ENCODE data around the gene TLCD2.

The TLCD2 gene

DNA sequence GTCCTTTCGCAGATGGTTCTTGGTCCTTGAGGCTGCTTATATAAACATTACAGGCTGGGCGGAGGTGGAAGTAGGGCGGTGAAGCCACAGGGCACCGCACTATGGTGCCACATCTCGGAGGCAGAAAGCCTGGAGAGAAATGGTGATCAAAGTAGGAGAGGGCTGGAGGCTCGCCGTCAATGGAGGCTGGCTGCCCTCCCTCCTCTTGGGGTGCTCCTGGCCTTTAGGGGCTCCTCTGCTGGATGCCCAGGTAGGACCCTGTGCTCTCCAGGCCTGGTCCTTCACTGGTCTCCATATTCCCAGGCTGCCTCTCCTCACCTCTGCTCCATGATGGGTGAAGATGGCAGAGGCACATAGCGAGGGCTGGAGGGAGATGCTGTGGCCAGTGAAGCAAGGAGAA lies 2.1 kb upstream of the TLCD2 start:
- Histone ChIP-seq H3K4me2 (ENCODE audit: low read depth, low read length) (no peak overlapping the region), H3K36me3 (replicated peaks; ENCODE audit: insufficient read depth, low read length) (no peaks in the 10 kb centered on the region), H3K27ac (ENCODE audit: low read length) (no peak overlapping the region), H3K4me1 (ENCODE audit: low read length) (no peaks in the 10 kb centered on the region), H3K4me3 (ENCODE audit: low read length) (no peak overlapping the region), H3K79me2 (ENCODE audit: low read length) (0 out of 2 replicates have a peak, but pooled peaks cover 4% of the 10 kb centered on the region), H3K9me3 (replicated peaks; ENCODE audit: insufficient read depth, low read length) (no peaks in the 10 kb centered on the region), H3F3A (ENCODE audit: insufficient read depth, low read length) (peaks cover 4% of the 10 kb centered on the region), H2AFZ (ENCODE audit: low read length) (no peak overlapping the region), H3K9ac (ENCODE audit: low read length) (no peak overlapping the region), H3K9me2 (replicated peaks; ENCODE audit: insufficient read depth, low read length) (no peaks in the 10 kb centered on the region), H3K27me3 (replicated peaks; ENCODE audit: insufficient read depth, low read length) (peaks cover 9% of the 10 kb centered on the region), H4K20me1 (ENCODE audit: insufficient read depth, low read length) (no peaks in the 10 kb centered on the region)
- no peak for TF ChIP-seq EZH2 (optimal IDR thresholded peaks at IDR 0.05; ENCODE audit: low read depth, low read length)
- TF ChIP-seq EZH2phosphoT487 (IDR thresholded peaks at IDR 0.05; ENCODE audit: low read length): no peak
- TF ChIP-seq, protein P1, sequence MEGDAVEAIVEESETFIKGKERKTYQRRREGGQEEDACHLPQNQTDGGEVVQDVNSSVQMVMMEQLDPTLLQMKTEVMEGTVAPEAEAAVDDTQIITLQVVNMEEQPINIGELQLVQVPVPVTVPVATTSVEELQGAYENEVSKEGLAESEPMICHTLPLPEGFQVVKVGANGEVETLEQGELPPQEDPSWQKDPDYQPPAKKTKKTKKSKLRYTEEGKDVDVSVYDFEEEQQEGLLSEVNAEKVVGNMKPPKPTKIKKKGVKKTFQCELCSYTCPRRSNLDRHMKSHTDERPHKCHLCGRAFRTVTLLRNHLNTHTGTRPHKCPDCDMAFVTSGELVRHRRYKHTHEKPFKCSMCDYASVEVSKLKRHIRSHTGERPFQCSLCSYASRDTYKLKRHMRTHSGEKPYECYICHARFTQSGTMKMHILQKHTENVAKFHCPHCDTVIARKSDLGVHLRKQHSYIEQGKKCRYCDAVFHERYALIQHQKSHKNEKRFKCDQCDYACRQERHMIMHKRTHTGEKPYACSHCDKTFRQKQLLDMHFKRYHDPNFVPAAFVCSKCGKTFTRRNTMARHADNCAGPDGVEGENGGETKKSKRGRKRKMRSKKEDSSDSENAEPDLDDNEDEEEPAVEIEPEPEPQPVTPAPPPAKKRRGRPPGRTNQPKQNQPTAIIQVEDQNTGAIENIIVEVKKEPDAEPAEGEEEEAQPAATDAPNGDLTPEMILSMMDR (IDR thresholded peaks at IDR 0.05; ENCODE audit: low read length): no peak
- no peak for DNase-seq

DNA sequence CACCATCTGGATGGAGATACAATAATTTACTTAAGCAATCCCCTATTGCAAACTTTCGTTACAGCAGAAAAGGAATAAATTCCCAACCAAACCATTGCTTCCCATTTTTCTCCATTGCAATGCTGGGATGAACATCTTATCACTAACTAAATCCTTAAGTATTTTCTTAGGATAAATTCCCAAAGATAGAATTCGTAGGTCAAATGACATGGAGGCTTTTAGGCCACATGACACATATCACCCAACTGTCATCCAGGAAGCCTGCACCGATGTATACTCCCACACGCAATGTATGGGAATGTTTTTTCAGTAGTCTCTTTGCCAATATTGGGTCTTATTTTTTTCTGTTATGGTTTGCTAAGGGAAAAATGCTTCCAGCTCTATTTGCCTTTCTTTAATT lies 1.6 kb upstream of the TLCD2 start:
- Histone ChIP-seq H3K9me2 (replicated peaks; ENCODE audit: insufficient read depth, low read length) (no peaks in the 10 kb centered on the region), H3K27ac (ENCODE audit: low read length) (no peak overlapping the region), H3K79me2 (ENCODE audit: low read length) (0 out of 2 replicates have a peak, but pooled peaks cover 4% of the 10 kb centered on the region), H3K27me3 (replicated peaks; ENCODE audit: insufficient read depth, low read length) (peaks cover 11% of the 10 kb centered on the region), H3K9ac (ENCODE audit: low read length) (no peak overlapping the region), H3F3A (ENCODE audit: insufficient read depth, low read length) (peaks cover 3% of the 10 kb centered on the region), H3K4me2 (ENCODE audit: low read depth, low read length) (no peak overlapping the region), H4K20me1 (ENCODE audit: insufficient read depth, low read length) (no peaks in the 10 kb centered on the region), H3K9me3 (replicated peaks; ENCODE audit: insufficient read depth, low read length) (no peaks in the 10 kb centered on the region), H3K4me1 (ENCODE audit: low read length) (no peaks in the 10 kb centered on the region), H3K4me3 (ENCODE audit: low read length) (no peak overlapping the region), H2AFZ (ENCODE audit: low read length) (no peak overlapping the region), H3K36me3 (replicated peaks; ENCODE audit: insufficient read depth, low read length) (no peaks in the 10 kb centered on the region)
- TF ChIP-seq, protein P1 (IDR thresholded peaks at IDR 0.05; ENCODE audit: low read length): no peak
- TF ChIP-seq EZH2 (optimal IDR thresholded peaks at IDR 0.05; ENCODE audit: low read depth, low read length): no peak
- no peak for TF ChIP-seq EZH2phosphoT487 (IDR thresholded peaks at IDR 0.05; ENCODE audit: low read length)
- no peak for DNase-seq

DNA sequence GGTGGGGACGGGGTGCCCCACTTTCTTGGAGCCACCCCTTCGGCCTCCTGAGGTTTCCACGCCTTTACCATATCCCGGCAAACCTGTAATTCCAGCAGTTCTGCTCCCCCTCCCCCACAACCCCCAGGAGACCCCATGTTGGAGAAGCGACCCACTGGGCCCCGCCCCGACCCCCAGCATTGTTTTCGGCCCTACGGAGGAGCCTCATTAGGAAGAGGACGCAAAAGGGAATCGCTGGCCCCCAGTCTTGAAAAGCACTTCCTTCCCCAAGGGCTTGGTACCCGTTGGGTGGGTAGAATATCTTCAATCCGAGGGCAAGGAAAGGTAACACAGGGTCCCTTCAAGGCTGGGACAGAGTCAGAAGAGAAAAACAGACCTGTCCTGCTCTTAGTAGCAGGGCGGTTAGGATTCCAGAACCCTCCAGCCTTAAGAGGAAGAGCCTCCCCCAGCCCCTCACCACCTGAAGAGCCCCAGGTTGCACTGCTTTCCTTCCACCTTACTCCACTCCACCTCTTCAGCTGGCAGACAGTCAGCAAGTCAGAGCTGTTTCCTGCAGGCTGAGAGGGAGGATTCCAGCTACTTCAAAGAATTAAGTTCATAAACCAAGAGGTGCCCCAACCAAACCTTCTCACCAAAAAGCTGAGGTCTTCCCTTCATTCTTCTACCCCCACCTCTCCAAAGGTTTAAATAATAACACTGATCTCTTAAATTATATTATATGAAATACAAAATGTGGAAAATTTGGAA lies 803 bp upstream of the TLCD2 start:
- H3K27me3 ChIP-seq (replicated peaks; ENCODE audit: insufficient read depth, low read length): peaks cover 11% of the 10 kb centered on the region
- H3K4me3 ChIP-seq (ENCODE audit: low read length): no peak overlapping the region
- H3K9ac ChIP-seq (ENCODE audit: low read length): no peak overlapping the region
- no peaks in the 10 kb centered on the region for H3K36me3 ChIP-seq (replicated peaks; ENCODE audit: insufficient read depth, low read length)
- no peak overlapping the region for H3K4me2 ChIP-seq (ENCODE audit: low read depth, low read length)
- H3K4me1 ChIP-seq (ENCODE audit: low read length): no peaks in the 10 kb centered on the region
- no peak for DNase-seq
- H3K27ac ChIP-seq (ENCODE audit: low read length): no peak overlapping the region
- H3F3A ChIP-seq (ENCODE audit: insufficient read depth, low read length): no peaks in the 10 kb centered on the region
- H3K9me2 ChIP-seq (replicated peaks; ENCODE audit: insufficient read depth, low read length): no peaks in the 10 kb centered on the region
- no peaks in the 10 kb centered on the region for H3K9me3 ChIP-seq (replicated peaks; ENCODE audit: insufficient read depth, low read length)
- H2AFZ ChIP-seq (ENCODE audit: low read length): no peak overlapping the region
- TF ChIP-seq, protein P1 (IDR thresholded peaks at IDR 0.05; ENCODE audit: low read length): no peak
- TF ChIP-seq EZH2phosphoT487 (IDR thresholded peaks at IDR 0.05; ENCODE audit: low read length) (no peak), EZH2 (optimal IDR thresholded peaks at IDR 0.05; ENCODE audit: low read depth, low read length) (no peak)
- H4K20me1 ChIP-seq (ENCODE audit: insufficient read depth, low read length): no peaks in the 10 kb centered on the region
- H3K79me2 ChIP-seq (ENCODE audit: low read length): 0 out of 2 replicates have a peak, but pooled peaks cover 4% of the 10 kb centered on the region

Data from MM.1S (cell line).